Measurements from ENCODE around the gene TESK2.

DNA sequence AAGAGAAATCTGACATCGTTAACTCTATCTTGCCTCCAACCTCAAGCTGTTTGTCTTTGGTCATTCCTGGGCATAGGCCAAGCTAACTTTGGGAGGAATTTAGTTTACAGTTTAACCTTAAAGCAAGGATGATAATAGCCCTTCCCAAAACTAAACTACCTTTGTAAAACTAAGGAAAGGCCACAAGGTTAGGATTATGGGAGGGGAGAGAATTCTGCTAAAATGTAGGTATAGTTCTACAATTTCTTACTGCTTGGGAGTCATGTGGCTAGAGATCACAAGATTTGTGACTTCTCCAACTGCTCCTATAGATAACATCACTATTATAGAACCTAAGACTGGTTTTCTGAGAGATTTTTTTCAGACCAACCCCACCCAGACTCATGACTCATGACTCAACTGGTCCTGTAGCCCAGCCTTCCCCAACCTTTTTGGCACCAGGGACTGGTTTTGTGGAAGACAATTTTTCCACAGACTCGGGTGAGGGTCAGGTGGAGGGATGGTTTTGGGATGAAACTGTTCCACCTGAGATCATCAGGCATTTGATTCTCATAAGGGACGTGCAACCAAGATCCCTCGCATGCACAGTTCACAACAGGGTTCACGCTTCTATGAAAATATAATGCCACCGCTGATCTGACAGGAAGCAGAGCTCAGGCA is 80.0 kb downstream of the TESK2 start:
- TF ChIP-seq CTCF (IDR thresholded peaks at IDR 0.05; ENCODE audit: poor library complexity, severe bottlenecking) (no peak), EZH2 (IDR thresholded peaks at IDR 0.05; ENCODE audit: borderline replicate concordance, insufficient read depth, low read length, poor library complexity, severe bottlenecking) (no peak), EP300 (conservative IDR thresholded peaks at IDR 0.05; ENCODE audit: poor library complexity, severe bottlenecking) (no peak), POLR2AphosphoS5 (IDR thresholded peaks at IDR 0.05) (no peak)
- TF ChIP-seq, protein P1, sequence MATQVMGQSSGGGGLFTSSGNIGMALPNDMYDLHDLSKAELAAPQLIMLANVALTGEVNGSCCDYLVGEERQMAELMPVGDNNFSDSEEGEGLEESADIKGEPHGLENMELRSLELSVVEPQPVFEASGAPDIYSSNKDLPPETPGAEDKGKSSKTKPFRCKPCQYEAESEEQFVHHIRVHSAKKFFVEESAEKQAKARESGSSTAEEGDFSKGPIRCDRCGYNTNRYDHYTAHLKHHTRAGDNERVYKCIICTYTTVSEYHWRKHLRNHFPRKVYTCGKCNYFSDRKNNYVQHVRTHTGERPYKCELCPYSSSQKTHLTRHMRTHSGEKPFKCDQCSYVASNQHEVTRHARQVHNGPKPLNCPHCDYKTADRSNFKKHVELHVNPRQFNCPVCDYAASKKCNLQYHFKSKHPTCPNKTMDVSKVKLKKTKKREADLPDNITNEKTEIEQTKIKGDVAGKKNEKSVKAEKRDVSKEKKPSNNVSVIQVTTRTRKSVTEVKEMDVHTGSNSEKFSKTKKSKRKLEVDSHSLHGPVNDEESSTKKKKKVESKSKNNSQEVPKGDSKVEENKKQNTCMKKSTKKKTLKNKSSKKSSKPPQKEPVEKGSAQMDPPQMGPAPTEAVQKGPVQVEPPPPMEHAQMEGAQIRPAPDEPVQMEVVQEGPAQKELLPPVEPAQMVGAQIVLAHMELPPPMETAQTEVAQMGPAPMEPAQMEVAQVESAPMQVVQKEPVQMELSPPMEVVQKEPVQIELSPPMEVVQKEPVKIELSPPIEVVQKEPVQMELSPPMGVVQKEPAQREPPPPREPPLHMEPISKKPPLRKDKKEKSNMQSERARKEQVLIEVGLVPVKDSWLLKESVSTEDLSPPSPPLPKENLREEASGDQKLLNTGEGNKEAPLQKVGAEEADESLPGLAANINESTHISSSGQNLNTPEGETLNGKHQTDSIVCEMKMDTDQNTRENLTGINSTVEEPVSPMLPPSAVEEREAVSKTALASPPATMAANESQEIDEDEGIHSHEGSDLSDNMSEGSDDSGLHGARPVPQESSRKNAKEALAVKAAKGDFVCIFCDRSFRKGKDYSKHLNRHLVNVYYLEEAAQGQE (IDR thresholded peaks at IDR 0.05; ENCODE audit: borderline replicate concordance), result no peak

Data from neural cell (in vitro differentiated cells).